Measurements from ENCODE around the gene WWP2. TPM values are rescaled to one million over a fixed set of nuclear protein-coding genes. Genes with fewer than 3 reads are reported as not detected.

WWP2 gene
- total RNA-seq, 1 experiment from 2014 or later: 40.2 TPM

- WGBS (ENCODE audit: extremely low coverage, insufficient read length, low lambda C conversion rate): no CpG with 5 or more reads among the region's 5 CpGs
- H3T11ph ChIP-seq (ENCODE audit: low read length): no peak overlapping the region
- H3K56ac ChIP-seq (ENCODE audit: insufficient read length, low read depth, low read length): no peak overlapping the region
- no peaks in the 10 kb centered on the region for H3K27me3 Mint-ChIP-seq (ENCODE audit: low read depth)
- no peak for TF ChIP-seq CTCF (conservative IDR thresholded peaks at IDR 0.05)
- H2BK12ac ChIP-seq (ENCODE audit: insufficient read length, low read depth, low read length): no peak overlapping the region
- H3K79me1 ChIP-seq (ENCODE audit: insufficient read depth, low read depth, low read length, poor library complexity, severe bottlenecking): no peaks in the 10 kb centered on the region
- H3K9me3 Mint-ChIP-seq: no peaks in the 10 kb centered on the region
- H3K27ac Mint-ChIP-seq: peak overlapping the region in 2 of 3 experiments; percentile 55 to 88; a peak in 3 of 7 replicates
- no peak overlapping the region for H3K23ac ChIP-seq (ENCODE audit: insufficient read length, low read depth, low read length)
- H3K18ac ChIP-seq (ENCODE audit: insufficient read length, low read depth, low read length): no peak overlapping the region
- no peak overlapping the region for H3K4ac ChIP-seq (ENCODE audit: low read depth, low read length)
- no peak overlapping the region for H2BK20ac ChIP-seq (ENCODE audit: low read depth, low read length, poor library complexity, severe bottlenecking)
- no peak overlapping the region for H3K27ac ChIP-seq (ENCODE audit: insufficient read length, low read depth, low read length)
- peaks cover 3 to 10% of the 10 kb centered on the region in 2 experiments; a peak in 2 of 4 replicates for H3K4me1 Mint-ChIP-seq
- H3K27me3 ChIP-seq (ENCODE audit: insufficient read depth, low read length): no peaks in the 10 kb centered on the region
- H3K36me3 Mint-ChIP-seq (ENCODE audit: insufficient read depth in 1 of 3, low read depth in 3 of 3): peaks cover 0 to 2% (median 0%) of the 10 kb centered on the region in 3 experiments; a peak in 2 of 7 replicates
- no peaks in the 10 kb centered on the region for H3K9me3 ChIP-seq (ENCODE audit: control insufficient read depth, low read depth, low read length)
- no peak overlapping the region for H2BK15ac ChIP-seq (ENCODE audit: low read depth, low read length)
- DNase-seq: no peak
- H3K14ac ChIP-seq (ENCODE audit: insufficient read depth, low read length): no peak overlapping the region
- no peaks in the 10 kb centered on the region for H3K79me2 ChIP-seq (ENCODE audit: insufficient read depth, low read length)
- H2BK5ac ChIP-seq (ENCODE audit: insufficient read length, low read length): no peak overlapping the region
- H3K9ac ChIP-seq (ENCODE audit: extremely low read depth, insufficient read length, low read length): no peak overlapping the region
- no peaks in the 10 kb centered on the region for H3K23me2 ChIP-seq (ENCODE audit: insufficient read length, low read depth, low read length, poor library complexity, severe bottlenecking)
- H3K4me2 ChIP-seq (ENCODE audit: insufficient read depth, insufficient read length, low read length): no peak overlapping the region
- H4K91ac ChIP-seq (ENCODE audit: insufficient read length, low read depth, low read length): no peak overlapping the region
- no peaks in the 10 kb centered on the region for H4K20me1 ChIP-seq (ENCODE audit: control insufficient read depth, insufficient read depth, insufficient read length)
- H2BK120ac ChIP-seq (ENCODE audit: low read depth, low read length, poor library complexity, severe bottlenecking): no peak overlapping the region
- H4K8ac ChIP-seq (replicated peaks; ENCODE audit: insufficient read length, low read depth, low read length): no peak overlapping the region
- H2AK5ac ChIP-seq (ENCODE audit: insufficient read length, low read length): no peak overlapping the region
- no peak overlapping the region for H3K4me3 Mint-ChIP-seq
- no peak overlapping the region for H2AFZ ChIP-seq (ENCODE audit: low read length)
- no peaks in the 10 kb centered on the region; the same call in 1 of the 2 replicates for H3K4me1 ChIP-seq (ENCODE audit: insufficient read depth, low read length)
- no peak overlapping the region for H4K5ac ChIP-seq (ENCODE audit: insufficient read length, low read depth, low read length)
These were observed 65.4 kb downstream of the WWP2 start for GRCh38 chr16:69827524-69827923.

All from H9 (cell line).